Trophoblast cell (in vitro differentiated cells and primary cell): Measurements from ENCODE around the gene TLE7.

ENCODE experiments used
- DNase-seq, 2 donors: peaks; one replicate each; pipeline ENCODE4 v3.0.0-alpha.2; 2016
- H2AFZ ChIP-seq: 2 replicates; pipeline ENCODE4 v1.6.1; 2013; ENCODE audit warnings: low read length, moderate library complexity, mild to moderate bottlenecking; ENCODE audit not compliant: insufficient read depth, poor library complexity
- H2AK5ac ChIP-seq: 2 replicates; pipeline ENCODE4 v1.6.1; 2013; ENCODE audit warnings: mild to moderate bottlenecking, low read length
- H2BK120ac ChIP-seq: 2 replicates; pipeline ENCODE4 v1.6.1; 2013; ENCODE audit warnings: low read length, mild to moderate bottlenecking, moderate library complexity; ENCODE audit not compliant: insufficient read depth, poor library complexity
- H2BK12ac ChIP-seq: 2 replicates; pipeline ENCODE4 v1.6.1; 2013; ENCODE audit warnings: mild to moderate bottlenecking, low read length, moderate library complexity
- H2BK5ac ChIP-seq: 2 replicates; pipeline ENCODE4 v1.6.1; 2013; ENCODE audit warnings: low read length, low read depth, moderate library complexity, mild to moderate bottlenecking; ENCODE audit not compliant: poor library complexity
- H3K14ac ChIP-seq: 2 replicates; pipeline ENCODE4 v1.6.1; 2013; ENCODE audit warnings: mild to moderate bottlenecking, low read length
- H3K18ac ChIP-seq: 2 replicates; pipeline ENCODE4 v1.6.1; 2013; ENCODE audit warnings: mild to moderate bottlenecking, low read length
- H3K23ac ChIP-seq: 2 replicates; pipeline ENCODE4 v1.6.1; 2013; ENCODE audit warnings: low read length
- H3K27ac ChIP-seq: 2 replicates; pipeline ENCODE4 v1.5.1; 2013; ENCODE audit warnings: low read depth, mild to moderate bottlenecking, inconsistent platforms, low read length, moderate library complexity
- H3K27me3 ChIP-seq: 2 replicates; pipeline ENCODE4 v1.6.1; 2013; ENCODE audit warnings: inconsistent platforms, mild to moderate bottlenecking, low read length, moderate library complexity; ENCODE audit not compliant: insufficient read depth
- H3K36me3 ChIP-seq, 2 experiments: 1 replicate in 1 of 2; 2 replicates in 1 of 2; pipeline ENCODE4 v1.6.1; 2013; ENCODE audit warnings: low read length in 2 of 2, mild to moderate bottlenecking in 2 of 2, moderate library complexity in 1 of 2; ENCODE audit not compliant: insufficient read depth in 2 of 2, control insufficient read depth in 1 of 2
- H3K4ac ChIP-seq: 2 replicates; pipeline ENCODE4 v1.6.1; 2013; ENCODE audit warnings: low read depth, mild to moderate bottlenecking, low read length, moderate library complexity
- H3K4me1 ChIP-seq, 2 experiments: 1 replicate in 1 of 2; 2 replicates in 1 of 2; pipeline ENCODE4 v1.6.1; 2013; ENCODE audit warnings: low read length in 2 of 2, mild to moderate bottlenecking in 2 of 2, moderate library complexity in 1 of 2; ENCODE audit not compliant: insufficient read depth in 2 of 2, control insufficient read depth in 1 of 2
- H3K4me2 ChIP-seq: 2 replicates; pipeline ENCODE4 v1.6.1; 2013; ENCODE audit warnings: inconsistent platforms, mild to moderate bottlenecking, low read length, moderate library complexity
- H3K4me3 ChIP-seq: 2 replicates; pipeline ENCODE4 v1.5.1; 2013; ENCODE audit warnings: mild to moderate bottlenecking, low read depth, low read length, inconsistent platforms
- H3K79me1 ChIP-seq: one replicate; pipeline ENCODE4 v1.6.1; 2013; ENCODE audit warnings: low read length
- H3K79me2 ChIP-seq: 2 replicates; pipeline ENCODE4 v1.6.1; 2013; ENCODE audit warnings: low read length, mild to moderate bottlenecking; ENCODE audit not compliant: control insufficient read depth, insufficient read depth, poor library complexity
- H3K9ac ChIP-seq: 2 replicates; pipeline ENCODE4 v1.6.1; 2013; ENCODE audit warnings: mild to moderate bottlenecking, low read length
- H3K9me3 ChIP-seq: 2 replicates; pipeline ENCODE4 v1.6.1; 2013; ENCODE audit warnings: low read depth, mild to moderate bottlenecking, control low read depth, inconsistent platforms, low read length; ENCODE audit not compliant: insufficient read depth
- H4K12ac ChIP-seq: 2 replicates; pipeline ENCODE4 v1.6.1; 2013; ENCODE audit warnings: low read depth, mild to moderate bottlenecking, low read length, moderate library complexity
- H4K8ac ChIP-seq: 2 replicates; pipeline ENCODE4 v1.6.1; 2013; ENCODE audit warnings: low read depth, mild to moderate bottlenecking, low read length, moderate library complexity
- H4K91ac ChIP-seq: one replicate; pipeline ENCODE4 v1.6.1; 2013; ENCODE audit warnings: low read depth, mild to moderate bottlenecking, low read length, moderate library complexity
- WGBS: extraction: QIAGEN DNeasy Blood & Tissue Kit; methylation state at CpG from one replicate; pipeline ENCODE4 v1.1.7; 2013; ENCODE audit warnings: missing lambda C conversion rate; ENCODE audit not compliant: insufficient read length, insufficient coverage; ENCODE audit errors: extremely low coverage; 5-methylcytosine and 5-hydroxymethylcytosine counted together

Gene TLE7

GRCh38 chr16:71453036-71453435, 11.2 kb upstream of the TLE7 start:
- Histone ChIP-seq H3K27me3 (no peaks in the 10 kb centered on the region), H3K14ac (no peak overlapping the region), H3K36me3 (peaks cover 14 to 43% of the 10 kb centered on the region in 2 experiments), H4K8ac (no peak overlapping the region), H2AFZ (no peak overlapping the region), H3K18ac (no peak overlapping the region), H3K79me2 (no peaks in the 10 kb centered on the region), H4K12ac (no peak overlapping the region), H2AK5ac (no peak overlapping the region), H3K9ac (no peak overlapping the region), H3K4ac (no peak overlapping the region), H4K91ac (no peak overlapping the region), H3K79me1 (no peaks in the 10 kb centered on the region), H3K27ac (no peak overlapping the region), H3K4me1 (no peaks in the 10 kb centered on the region), H3K4me2 (no peak overlapping the region), H2BK5ac (no peak overlapping the region), H2BK120ac (no peak overlapping the region), H3K4me3 (no peak overlapping the region), H2BK12ac (no peak overlapping the region), H3K9me3 (peaks cover 14% of the 10 kb centered on the region), H3K23ac (no peak overlapping the region)
- DNase-seq = peak; percentile 65 to 80

- H2BK12ac ChIP-seq = no peak overlapping the region
- no peak overlapping the region for H4K8ac ChIP-seq
- H3K4me1 ChIP-seq = no peaks in the 10 kb centered on the region
- H3K23ac ChIP-seq = no peak overlapping the region
- no peak overlapping the region for H2BK120ac ChIP-seq
- no peak overlapping the region for H3K18ac ChIP-seq
- WGBS = no CpG with 5 or more reads among the region's 3 CpGs
- H4K12ac ChIP-seq = no peak overlapping the region
- H4K91ac ChIP-seq = no peak overlapping the region
- no peak overlapping the region for H2AFZ ChIP-seq
- no peaks in the 10 kb centered on the region for H3K27me3 ChIP-seq
- no peak overlapping the region for H3K14ac ChIP-seq
- no peak overlapping the region for H2BK5ac ChIP-seq
- no peak for DNase-seq
- no peaks in the 10 kb centered on the region for H3K79me2 ChIP-seq
- no peak overlapping the region for H3K4me3 ChIP-seq
- H3K4ac ChIP-seq = no peak overlapping the region
- no peak overlapping the region for H3K9ac ChIP-seq
- H3K4me2 ChIP-seq = no peak overlapping the region
- peaks cover 10 to 24% of the 10 kb centered on the region in 2 experiments for H3K36me3 ChIP-seq
- no peaks in the 10 kb centered on the region for H3K79me1 ChIP-seq
- H3K9me3 ChIP-seq = peaks cover 16% of the 10 kb centered on the region
- H2AK5ac ChIP-seq = no peak overlapping the region
- H3K27ac ChIP-seq = no peak overlapping the region
These were observed 7.2 kb upstream of the TLE7 start for GRCh38 chr16:71449020-71449419.

GRCh38 chr16:71448274-71448866, 6.5 kb upstream of the TLE7 start:
- no peak overlapping the region for H3K14ac ChIP-seq
- H2AFZ ChIP-seq = no peak overlapping the region
- H4K91ac ChIP-seq = no peak overlapping the region
- no peaks in the 10 kb centered on the region for H3K4me1 ChIP-seq
- H3K4me3 ChIP-seq = no peak overlapping the region
- no peak overlapping the region for H3K23ac ChIP-seq
- no peak overlapping the region for H2AK5ac ChIP-seq
- no CpG with 5 or more reads among the region's 7 CpGs for WGBS
- no peak overlapping the region for H3K4ac ChIP-seq
- H3K36me3 ChIP-seq = peaks cover 7 to 22% of the 10 kb centered on the region in 2 experiments
- H3K27ac ChIP-seq = no peak overlapping the region
- no peak overlapping the region for H3K9ac ChIP-seq
- H2BK120ac ChIP-seq = no peak overlapping the region
- no peak overlapping the region for H3K18ac ChIP-seq
- no peaks in the 10 kb centered on the region for H3K79me1 ChIP-seq
- no peak overlapping the region for H2BK12ac ChIP-seq
- H2BK5ac ChIP-seq = no peak overlapping the region
- H3K9me3 ChIP-seq = peaks cover 20% of the 10 kb centered on the region
- no peak overlapping the region for H3K4me2 ChIP-seq
- no peak overlapping the region for H4K8ac ChIP-seq
- H4K12ac ChIP-seq = no peak overlapping the region
- H3K27me3 ChIP-seq = no peaks in the 10 kb centered on the region
- no peak for DNase-seq
- no peaks in the 10 kb centered on the region for H3K79me2 ChIP-seq

- Histone ChIP-seq H3K4me3 (no peak overlapping the region), H3K79me2 (no peaks in the 10 kb centered on the region), H2BK12ac (no peak overlapping the region), H3K9ac (no peak overlapping the region), H3K79me1 (no peaks in the 10 kb centered on the region), H4K8ac (no peak overlapping the region), H3K18ac (no peak overlapping the region), H4K12ac (no peak overlapping the region), H2BK120ac (no peak overlapping the region), H3K4me2 (no peak overlapping the region), H2BK5ac (no peak overlapping the region), H2AFZ (no peak overlapping the region), H2AK5ac (no peak overlapping the region), H3K27me3 (no peaks in the 10 kb centered on the region), H3K27ac (no peak overlapping the region), H3K36me3 (peaks cover 3 to 4% of the 10 kb centered on the region in 2 experiments), H3K9me3 (peaks cover 16% of the 10 kb centered on the region), H3K4ac (no peak overlapping the region), H4K91ac (no peak overlapping the region), H3K4me1 (no peaks in the 10 kb centered on the region), H3K14ac (no peak overlapping the region), H3K23ac (no peak overlapping the region)
- DNase-seq = no peak
- no CpG with 5 or more reads among the region's 6 CpGs for WGBS
These were observed 1.9 kb upstream of the TLE7 start for GRCh38 chr16:71443714-71444113.
